GM18867 (cell line): ENCODE measurements around the gene MATCAP1.

Source experiments
- ATAC-seq: cut with Tn5 transposase; IDR thresholded peaks from one replicate; pipeline ENCODE4 v1.9.1; 2021; ENCODE audit warnings: mild to moderate bottlenecking, moderate library complexity; ENCODE audit not compliant: unreplicated experiment

Gene MATCAP1

GRCh38 chr16:67144943-67145342 lies 38.8 kb downstream of the MATCAP1 start:
- no peak for ATAC-seq

- ATAC-seq, result no peak
Measured at GRCh38 chr16:67142342-67142741, 41.4 kb downstream of the MATCAP1 start.

GRCh38 chr16:67141391-67141790 lies 42.4 kb downstream of the MATCAP1 start:
- ATAC-seq, result no peak

GRCh38 chr16:67137605-67138004 lies 46.2 kb downstream of the MATCAP1 start:
- ATAC-seq, result no peak

- ATAC-seq, result no peak
Measured at GRCh38 chr16:67129422-67129821, 54.3 kb downstream of the MATCAP1 start.

- ATAC-seq, result no peak
Measured at GRCh38 chr16:67128887-67129286, 54.9 kb downstream of the MATCAP1 start.

- ATAC-seq, result no peak
Measured at GRCh38 chr16:67128417-67128816, 55.3 kb downstream of the MATCAP1 start.
